GM12878 (cell line): ENCODE results near the gene DCDC1. TPM values are rescaled to one million over a fixed set of nuclear protein-coding genes. Genes with fewer than 3 reads are reported as not detected.

Experiments
- ATAC-seq: fragments of 200-7000 bp; cut with Tn5 transposase; 3 replicates; pipeline ENCODE4 v1.9.1; 2020; ENCODE audit warnings: mild to moderate bottlenecking, moderate library complexity
- BruUV-seq: library from RNA; stranded (reverse); fragments of 400-500 nt; replicated peaks from 2 replicates; lab custom pipeline; 2021; lab: Mats Ljungman, UMichigan
- CTCF ChIA-PET: fragments of 300-600 bp; sonication (Branson Sonifier 250); formaldehyde crosslinking; extraction: SDS; loops from one replicate; lab custom pipeline; 2021; ENCODE audit warnings: inconsistent platforms; lab: Yijun Ruan, JAX
- POLR2A ChIA-PET: fragments of 350-600 bp; formaldehyde crosslinking; extraction: SDS; loops from one replicate; lab custom pipeline; 2021; ENCODE audit warnings: inconsistent platforms; lab: Charles Lee
- RAD21 ChIA-PET: fragments of 300-600 bp; sonication (Branson Sonifier 250); formaldehyde crosslinking; loops from one replicate; lab custom pipeline; 2023; ENCODE audit warnings: antibody characterized with exemption; ENCODE audit not compliant: unreplicated experiment; lab: Charles Lee
- SMC1A ChIA-PET: fragments of 300-600 bp; sonication (Branson Sonifier 250); formaldehyde crosslinking; loops from one replicate; lab custom pipeline; 2023; ENCODE audit not compliant: unreplicated experiment, uncharacterized antibody; lab: Charles Lee
- DNase-seq: peaks from one replicate; pipeline ENCODE4 v3.0.0-alpha.2; 2011; ENCODE audit warnings: low read depth, low spot score
- FAIRE-seq: peaks from 3 replicates; lab custom pipeline; 2011; peaks lifted over from hg19 to GRCh38; lab: Jason Lieb, UNC
- H2AFZ ChIP-seq: 2 replicates; pipeline ENCODE4 v1.6.0; 2011; ENCODE audit warnings: low read depth, low read length, control low read depth; ENCODE audit not compliant: control insufficient read depth
- H3K27ac ChIP-seq: 2 replicates; pipeline ENCODE4 v1.5.1; 2011; ENCODE audit warnings: control low read depth; ENCODE audit not compliant: control insufficient read depth, insufficient read depth
- H3K27me3 ChIP-seq, 2 experiments: replicated peaks in 1 of 2; 2 replicates each; pipeline versions ENCODE4 v1.6.0 to v1.6.1; 2011; ENCODE audit warnings: low read length in 1 of 2; ENCODE audit not compliant: control insufficient read depth in 2 of 2, insufficient read depth in 2 of 2
- H3K36me3 ChIP-seq, 2 experiments: 2 replicates each; pipeline ENCODE4 v1.5.1; 2011; ENCODE audit warnings: low read length in 1 of 2; ENCODE audit not compliant: control insufficient read depth in 2 of 2, insufficient read depth in 2 of 2
- H3K4me1 ChIP-seq: 2 replicates; pipeline ENCODE4 v1.6.1; 2011; ENCODE audit warnings: mild to moderate bottlenecking, low read length, moderate library complexity, mixed read lengths; ENCODE audit not compliant: control insufficient read depth, insufficient read depth
- H3K4me2 ChIP-seq: 2 replicates; pipeline ENCODE4 v1.6.0; 2011; ENCODE audit warnings: control low read depth; ENCODE audit not compliant: control insufficient read depth, insufficient read depth
- H3K4me3 ChIP-seq: fragments of 200-600 bp; sonication (generic); 2 replicates; pipeline ENCODE4 v1.5.1; 2016
- H3K79me2 ChIP-seq: 2 replicates; pipeline ENCODE4 v1.6.0; 2011; ENCODE audit warnings: low read length; ENCODE audit not compliant: control insufficient read depth, insufficient read depth
- H3K9ac ChIP-seq: 2 replicates; pipeline ENCODE4 v1.8.0; 2011; ENCODE audit warnings: low read length, control low read depth, mixed read lengths; ENCODE audit not compliant: control insufficient read depth, insufficient read depth
- H3K9me3 ChIP-seq: replicated peaks from 3 replicates; pipeline ENCODE4 v1.5.1; 2011; ENCODE audit warnings: mild to moderate bottlenecking, low read length; ENCODE audit not compliant: control insufficient read depth, insufficient read depth
- H4K20me1 ChIP-seq: 2 replicates; pipeline ENCODE4 v1.6.0; 2011; ENCODE audit not compliant: control insufficient read depth, insufficient read depth
- FOXK2 ChIP-seq: fragments of 450-650 bp; IDR thresholded peaks from 2 replicates; pipeline ENCODE4 v1.6.1; 2017; ENCODE audit warnings: mild to moderate bottlenecking, moderate library complexity
- MTA3 ChIP-seq: IDR thresholded peaks from 2 replicates; pipeline ENCODE4 v1.6.1; 2012; ENCODE audit warnings: low read length, inconsistent platforms, borderline replicate concordance
- MXI1 ChIP-seq: fragments of 150-350 bp; IDR thresholded peaks from 2 replicates; pipeline ENCODE4 v1.6.1; 2011; ENCODE audit warnings: low read depth, mild to moderate bottlenecking, inconsistent platforms, low read length, improper control_type of control experiment
- NKRF ChIP-seq: fragments of 450-650 bp; conservative IDR thresholded peaks from 2 replicates; pipeline ENCODE4 v1.6.1; 2017; ENCODE audit warnings: mild to moderate bottlenecking, moderate library complexity
- SREBF1 ChIP-seq: IDR thresholded peaks from 2 replicates; pipeline ENCODE4 v1.6.1; 2012; ENCODE audit warnings: mild to moderate bottlenecking, low read length
- TAF1 ChIP-seq: IDR thresholded peaks from 2 replicates; pipeline ENCODE4 v1.6.1; 2011; ENCODE audit warnings: mild to moderate bottlenecking, low read depth, low read length, borderline replicate concordance
- TARDBP ChIP-seq: IDR thresholded peaks from 2 replicates; pipeline ENCODE4 v1.6.1; 2016; ENCODE audit warnings: borderline replicate concordance
- YBX1 ChIP-seq: fragments of 450-650 bp; IDR thresholded peaks from 2 replicates; pipeline ENCODE4 v1.6.1; 2016; ENCODE audit warnings: antibody characterized with exemption
- ZNF207 ChIP-seq: fragments of 450-650 bp; IDR thresholded peaks from 2 replicates; pipeline ENCODE4 v1.6.1; 2014; ENCODE audit warnings: antibody characterized with exemption, mild to moderate bottlenecking, borderline replicate concordance
- ZSCAN29 ChIP-seq: fragments of 450-650 bp; IDR thresholded peaks from 2 replicates; pipeline ENCODE4 v1.6.1; 2017; ENCODE audit warnings: mild to moderate bottlenecking, moderate library complexity
- ZZZ3 ChIP-seq: IDR thresholded peaks from 2 replicates; pipeline ENCODE4 v1.6.1; 2011; ENCODE audit warnings: low read depth; ENCODE audit not compliant: control insufficient read depth, insufficient read length
- WGBS: methylation state at CpG from one replicate; pipeline ENCODE4 v1.1.6; 2016; ENCODE audit warnings: low lambda C conversion rate; ENCODE audit not compliant: insufficient replicate concordance, insufficient coverage; ENCODE audit errors: missing lambda C conversion rate; 5-methylcytosine and 5-hydroxymethylcytosine counted together
- in situ Hi-C: fragments of 300-500 bp; cut with MboI; formaldehyde crosslinking; loops from 9 replicates; pipeline ENCODE4 v1.14.3; 2018; ENCODE audit warnings: mixed read lengths
- intact Hi-C: fragments of 100-400 bp; cut with micrococcal nuclease; formaldehyde crosslinking; loops from one replicate; pipeline ENCODE4 v1.14.2; 2022; ENCODE audit not compliant: unreplicated experiment
- polyA plus RNA-seq, 11 experiments: library from polyadenylated mRNA; depleted of rRNA in 4 of 11; unstranded in 6 of 11; stranded (reverse) in 5 of 11; fragments of >200 nt; fragmentation: Nextera tagmentation in 4 of 11; fragmentation: Illumina TruSeq in 1 of 11; extraction: Ambion mirVana in 4 of 11; extraction: Trizol in 1 of 11; gene quantifications; 1 replicate in 1 of 11; 2 replicates in 10 of 11; pipeline versions ENCODE4 v1.2.1 to v1.2.3, GENCODE V29; 2011 to 2016; ENCODE audit warnings: inconsistent platforms in 2 of 11, missing spikeins in 2 of 11, low read depth in 1 of 11
- total RNA-seq, 4 experiments: library from RNA; depleted of rRNA in 3 of 4; stranded (reverse); fragments of >200 nt in 3 of 4; fragmentation: Illumina TruSeq in 1 of 4; extraction: Trizol in 1 of 4; gene quantifications; 2 replicates each; pipeline versions ENCODE4 v1.2.1 to v1.2.3, GENCODE V29; 2013 to 2021

DCDC1 gene
- total and polyA plus RNA-seq, 10 of the 15 experiments (the other 5 are each of a cell fraction or from before 2014, with no cell fraction given), result not detected

DNA sequence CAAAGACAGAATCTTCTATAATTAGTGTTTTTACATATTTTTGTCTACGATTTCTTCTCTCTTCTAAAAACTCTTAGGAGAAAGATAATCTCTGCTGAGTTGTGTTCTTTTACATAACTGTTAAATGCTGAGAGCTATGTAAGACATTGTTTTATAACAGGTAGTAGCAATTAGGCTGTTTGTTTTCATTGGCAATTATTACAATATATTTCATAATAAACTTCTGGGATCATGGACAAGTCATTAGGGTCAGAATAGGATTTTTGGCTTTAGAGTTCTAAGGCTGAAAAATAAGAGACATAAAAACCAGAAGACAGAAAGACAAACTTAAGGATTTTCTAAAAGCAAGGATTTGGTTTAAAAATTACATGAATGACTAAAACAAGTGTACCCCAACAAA, 120.8 kb downstream of the DCDC1 start:
- Histone ChIP-seq H3K36me3 (no peaks in the 10 kb centered on the region; a peak in 1 of 4 replicates), H3K9ac (no peak overlapping the region), H3K27ac (no peak overlapping the region), H4K20me1 (no peaks in the 10 kb centered on the region), H3K4me2 (no peak overlapping the region), H3K4me3 (no peak overlapping the region), H3K79me2 (no peaks in the 10 kb centered on the region), H3K9me3 (no peaks in the 10 kb centered on the region), H2AFZ (no peak overlapping the region), H3K4me1 (no peaks in the 10 kb centered on the region), H3K27me3 (no peaks in the 10 kb centered on the region; a peak in 1 of 4 replicates)
- ChIA-PET RAD21 (no interaction called here), CTCF (no interaction called here), SMC1A (no interaction called here), POLR2A (no interaction called here)
- WGBS, result 0% methylated on average over 1 of the region's 1 CpG
- no peak for DNase-seq
- no peak for ATAC-seq
- FAIRE-seq, result no peak
- in situ Hi-C loops (loop anchor here (10.0 kb wide), 1 partner anchor 936 kb away; no protein-coding TSS in a partner anchor), intact Hi-C loops (no loop called here)
- BruUV-seq, result no TSS peak
- TF ChIP-seq SREBF1 (no peak), MXI1 (no peak), ZSCAN29 (no peak), TAF1 (no peak), NKRF (no peak), ZNF207 (no peak), MTA3 (no peak), ZZZ3 (no peak), FOXK2 (no peak), TARDBP (no peak), YBX1 (no peak)
